ENCODE data around the gene ENO2. TPM values are rescaled to one million over a fixed set of nuclear protein-coding genes. Genes with fewer than 3 reads are reported as not detected.

The ENO2 gene
- total and polyA plus RNA-seq, 2 donors (not counting 1 experiment from before 2014, with no cell fraction given) = 20.3 to 43.0 TPM

DNA sequence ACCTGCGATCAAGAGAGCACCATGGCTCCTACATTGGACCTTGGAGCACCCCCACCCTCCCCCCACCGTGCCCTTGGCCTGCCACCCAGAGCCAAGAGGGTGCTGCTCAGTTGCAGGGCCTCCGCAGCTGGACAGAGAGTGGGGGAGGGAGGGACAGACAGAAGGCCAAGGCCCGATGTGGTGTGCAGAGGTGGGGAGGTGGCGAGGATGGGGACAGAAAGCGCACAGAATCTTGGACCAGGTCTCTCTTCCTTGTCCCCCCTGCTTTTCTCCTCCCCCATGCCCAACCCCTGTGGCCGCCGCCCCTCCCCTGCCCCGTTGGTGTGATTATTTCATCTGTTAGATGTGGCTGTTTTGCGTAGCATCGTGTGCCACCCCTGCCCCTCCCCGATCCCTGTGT, 27.4 kb downstream of the ENO2 start:
- H3K27ac ChIP-seq (ENCODE audit: insufficient read depth, low read length) = no peak overlapping the region
- DNase-seq (ENCODE audit: low read depth in 2 of 2) = no peak
- no peak overlapping the region for H3K4me3 ChIP-seq (replicated peaks in 1 of 4; ENCODE audit: control extremely low read depth in 1 of 4, insufficient read depth in 1 of 4, low read depth in 3 of 4, low read length in 4 of 4)
- peaks cover 33% of the 10 kb centered on the region for H3K36me3 ChIP-seq (ENCODE audit: control insufficient read depth, insufficient read depth, low read length)
- H3K79me2 ChIP-seq (ENCODE audit: control insufficient read depth, insufficient read depth, low read length) = peaks cover 2% of the 10 kb centered on the region
- no peak overlapping the region for H3K9ac ChIP-seq (ENCODE audit: insufficient read depth, low read length)
- H3K4me2 ChIP-seq (ENCODE audit: extremely low read depth, insufficient read depth, low read length) = no peak overlapping the region
- H3K9me3 ChIP-seq (ENCODE audit: control insufficient read depth, insufficient read depth, low read depth, low read length) = no peaks in the 10 kb centered on the region
- no peaks in the 10 kb centered on the region for H4K20me1 ChIP-seq (ENCODE audit: control insufficient read depth, extremely low read depth, insufficient read depth, low read length)
- H2AFZ ChIP-seq (ENCODE audit: low read length) = no peak overlapping the region
- no peaks in the 10 kb centered on the region for H3K27me3 ChIP-seq (ENCODE audit: control insufficient read depth, insufficient read depth, low read length)
- peaks cover 21% of the 10 kb centered on the region for H3K4me1 ChIP-seq (ENCODE audit: control insufficient read depth, extremely low read depth, insufficient read depth, low read length)
- TF ChIP-seq, protein P1, sequence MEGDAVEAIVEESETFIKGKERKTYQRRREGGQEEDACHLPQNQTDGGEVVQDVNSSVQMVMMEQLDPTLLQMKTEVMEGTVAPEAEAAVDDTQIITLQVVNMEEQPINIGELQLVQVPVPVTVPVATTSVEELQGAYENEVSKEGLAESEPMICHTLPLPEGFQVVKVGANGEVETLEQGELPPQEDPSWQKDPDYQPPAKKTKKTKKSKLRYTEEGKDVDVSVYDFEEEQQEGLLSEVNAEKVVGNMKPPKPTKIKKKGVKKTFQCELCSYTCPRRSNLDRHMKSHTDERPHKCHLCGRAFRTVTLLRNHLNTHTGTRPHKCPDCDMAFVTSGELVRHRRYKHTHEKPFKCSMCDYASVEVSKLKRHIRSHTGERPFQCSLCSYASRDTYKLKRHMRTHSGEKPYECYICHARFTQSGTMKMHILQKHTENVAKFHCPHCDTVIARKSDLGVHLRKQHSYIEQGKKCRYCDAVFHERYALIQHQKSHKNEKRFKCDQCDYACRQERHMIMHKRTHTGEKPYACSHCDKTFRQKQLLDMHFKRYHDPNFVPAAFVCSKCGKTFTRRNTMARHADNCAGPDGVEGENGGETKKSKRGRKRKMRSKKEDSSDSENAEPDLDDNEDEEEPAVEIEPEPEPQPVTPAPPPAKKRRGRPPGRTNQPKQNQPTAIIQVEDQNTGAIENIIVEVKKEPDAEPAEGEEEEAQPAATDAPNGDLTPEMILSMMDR (conservative IDR thresholded peaks at IDR 0.05 in 1 of 2, IDR thresholded peaks at IDR 0.05 in 1 of 2; ENCODE audit: low read depth in 1 of 2, low read length in 2 of 2) = no peak
- no peak for TF ChIP-seq EZH2 (IDR thresholded peaks at IDR 0.05; ENCODE audit: low read length, missing control alignments)

GRCh38 chr12:6942331-6942665, 27.9 kb downstream of the ENO2 start:
- Histone ChIP-seq H3K4me1 (ENCODE audit: control insufficient read depth, extremely low read depth, insufficient read depth, low read length) (peaks cover 21% of the 10 kb centered on the region), H3K27ac (ENCODE audit: insufficient read depth, low read length) (no peak overlapping the region)

GRCh38 chr12:6943389-6943721, 29.0 kb downstream of the ENO2 start:
- Histone ChIP-seq H3K27me3 (ENCODE audit: control insufficient read depth, insufficient read depth, low read length) (no peaks in the 10 kb centered on the region), H3K9ac (ENCODE audit: insufficient read depth, low read length) (peak overlapping the region; percentile 43), H3K4me1 (ENCODE audit: control insufficient read depth, extremely low read depth, insufficient read depth, low read length) (peaks cover 16% of the 10 kb centered on the region), H3K4me3 (replicated peaks in 1 of 4; ENCODE audit: control extremely low read depth in 1 of 4, insufficient read depth in 1 of 4, low read depth in 3 of 4, low read length in 4 of 4) (peak overlapping the region in 3 of 4 experiments; percentile 65 to 75 (median 75)), H4K20me1 (ENCODE audit: control insufficient read depth, extremely low read depth, insufficient read depth, low read length) (no peaks in the 10 kb centered on the region), H3K27ac (ENCODE audit: insufficient read depth, low read length) (peak overlapping the region; percentile 94), H3K36me3 (ENCODE audit: control insufficient read depth, insufficient read depth, low read length) (peaks cover 28% of the 10 kb centered on the region), H2AFZ (ENCODE audit: low read length) (no peak overlapping the region), H3K79me2 (ENCODE audit: control insufficient read depth, insufficient read depth, low read length) (peaks cover 2% of the 10 kb centered on the region), H3K9me3 (ENCODE audit: control insufficient read depth, insufficient read depth, low read depth, low read length) (no peaks in the 10 kb centered on the region), H3K4me2 (ENCODE audit: extremely low read depth, insufficient read depth, low read length) (peak overlapping the region; percentile 54)
- TF ChIP-seq, protein P1 (conservative IDR thresholded peaks at IDR 0.05 in 1 of 2, IDR thresholded peaks at IDR 0.05 in 1 of 2; ENCODE audit: low read depth in 1 of 2, low read length in 2 of 2) = no peak
- TF ChIP-seq EZH2 (IDR thresholded peaks at IDR 0.05; ENCODE audit: low read length, missing control alignments) = no peak
- DNase-seq (ENCODE audit: low read depth in 2 of 2) = peak; percentile 95 to 96

More at GRCh38 chr12:6942331-6942665, 27.9 kb downstream of the ENO2 start:
- DNase-seq (ENCODE audit: low read depth in 2 of 2) = peak; percentile 25 to 38
- no peaks in the 10 kb centered on the region for H3K9me3 ChIP-seq (ENCODE audit: control insufficient read depth, insufficient read depth, low read depth, low read length)
- no peak overlapping the region for H2AFZ ChIP-seq (ENCODE audit: low read length)
- peaks cover 31% of the 10 kb centered on the region for H3K36me3 ChIP-seq (ENCODE audit: control insufficient read depth, insufficient read depth, low read length)
- H3K4me3 ChIP-seq (replicated peaks in 1 of 4; ENCODE audit: control extremely low read depth in 1 of 4, insufficient read depth in 1 of 4, low read depth in 3 of 4, low read length in 4 of 4) = no peak overlapping the region
- no peaks in the 10 kb centered on the region for H4K20me1 ChIP-seq (ENCODE audit: control insufficient read depth, extremely low read depth, insufficient read depth, low read length)
- TF ChIP-seq, protein P1 (conservative IDR thresholded peaks at IDR 0.05 in 1 of 2, IDR thresholded peaks at IDR 0.05 in 1 of 2; ENCODE audit: low read depth in 1 of 2, low read length in 2 of 2) = no peak
- TF ChIP-seq EZH2 (IDR thresholded peaks at IDR 0.05; ENCODE audit: low read length, missing control alignments) = no peak
- H3K79me2 ChIP-seq (ENCODE audit: control insufficient read depth, insufficient read depth, low read length) = peaks cover 2% of the 10 kb centered on the region
- no peak overlapping the region for H3K9ac ChIP-seq (ENCODE audit: insufficient read depth, low read length)
- H3K27me3 ChIP-seq (ENCODE audit: control insufficient read depth, insufficient read depth, low read length) = no peaks in the 10 kb centered on the region
- H3K4me2 ChIP-seq (ENCODE audit: extremely low read depth, insufficient read depth, low read length) = no peak overlapping the region

Data from fibroblast of lung (primary cell).